Measurements from ENCODE around the gene FAM120A.

DNA sequence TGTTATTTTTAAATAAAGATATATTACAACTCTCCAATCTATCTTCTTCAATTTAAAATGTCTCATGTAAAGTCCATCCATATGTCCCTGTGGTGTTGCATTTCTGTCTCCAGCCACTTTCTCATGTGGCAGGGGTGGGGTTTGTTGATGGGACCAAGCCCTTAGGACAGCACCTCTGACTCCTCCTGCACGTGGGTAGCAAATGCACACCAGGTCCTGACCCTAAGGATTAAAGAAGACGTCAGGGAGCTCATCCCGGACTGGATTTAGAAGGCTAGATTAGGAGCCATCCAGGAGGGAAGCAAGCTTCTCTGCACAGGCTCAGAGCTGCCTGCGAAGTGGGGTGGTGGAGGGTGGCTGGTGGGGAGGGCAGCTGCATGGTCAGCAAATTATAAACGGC, 40.8 kb downstream of the FAM120A start:
- TF ChIP-seq POLR2AphosphoS5 (IDR thresholded peaks at IDR 0.05; ENCODE audit: low read depth, low read length): no peak
- TF ChIP-seq CTCF (IDR thresholded peaks at IDR 0.05): no peak
- no peak for TF ChIP-seq TCF7L2 (IDR thresholded peaks at IDR 0.05; ENCODE audit: low read depth, low read length)
- TF ChIP-seq, protein P1, sequence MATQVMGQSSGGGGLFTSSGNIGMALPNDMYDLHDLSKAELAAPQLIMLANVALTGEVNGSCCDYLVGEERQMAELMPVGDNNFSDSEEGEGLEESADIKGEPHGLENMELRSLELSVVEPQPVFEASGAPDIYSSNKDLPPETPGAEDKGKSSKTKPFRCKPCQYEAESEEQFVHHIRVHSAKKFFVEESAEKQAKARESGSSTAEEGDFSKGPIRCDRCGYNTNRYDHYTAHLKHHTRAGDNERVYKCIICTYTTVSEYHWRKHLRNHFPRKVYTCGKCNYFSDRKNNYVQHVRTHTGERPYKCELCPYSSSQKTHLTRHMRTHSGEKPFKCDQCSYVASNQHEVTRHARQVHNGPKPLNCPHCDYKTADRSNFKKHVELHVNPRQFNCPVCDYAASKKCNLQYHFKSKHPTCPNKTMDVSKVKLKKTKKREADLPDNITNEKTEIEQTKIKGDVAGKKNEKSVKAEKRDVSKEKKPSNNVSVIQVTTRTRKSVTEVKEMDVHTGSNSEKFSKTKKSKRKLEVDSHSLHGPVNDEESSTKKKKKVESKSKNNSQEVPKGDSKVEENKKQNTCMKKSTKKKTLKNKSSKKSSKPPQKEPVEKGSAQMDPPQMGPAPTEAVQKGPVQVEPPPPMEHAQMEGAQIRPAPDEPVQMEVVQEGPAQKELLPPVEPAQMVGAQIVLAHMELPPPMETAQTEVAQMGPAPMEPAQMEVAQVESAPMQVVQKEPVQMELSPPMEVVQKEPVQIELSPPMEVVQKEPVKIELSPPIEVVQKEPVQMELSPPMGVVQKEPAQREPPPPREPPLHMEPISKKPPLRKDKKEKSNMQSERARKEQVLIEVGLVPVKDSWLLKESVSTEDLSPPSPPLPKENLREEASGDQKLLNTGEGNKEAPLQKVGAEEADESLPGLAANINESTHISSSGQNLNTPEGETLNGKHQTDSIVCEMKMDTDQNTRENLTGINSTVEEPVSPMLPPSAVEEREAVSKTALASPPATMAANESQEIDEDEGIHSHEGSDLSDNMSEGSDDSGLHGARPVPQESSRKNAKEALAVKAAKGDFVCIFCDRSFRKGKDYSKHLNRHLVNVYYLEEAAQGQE (IDR thresholded peaks at IDR 0.05; ENCODE audit: insufficient read depth in 1 of 2, low read depth in 2 of 2, low read length in 1 of 2): no peak
